ENCODE data around the gene PRAMEF11. TPM values are rescaled to one million over a fixed set of nuclear protein-coding genes. Genes with fewer than 3 reads are reported as not detected.

PRAMEF11 gene
- total RNA-seq: not detected in 2 replicates

GRCh38 chr1:12831310-12831709, at the start of gene PRAMEF11:
Gene PRAMEF11, minus strand, starts transcription at chr1:12831410. Its CDS starts 2,621 bp downstream, at chr1:12828789.

GRCh38 chr1:12856786-12857185, 25.6 kb upstream of the PRAMEF11 start, which contains the start of gene PRAMEF2:
Gene PRAMEF2, plus strand, starts transcription at chr1:12857086. Its CDS starts 1,924 bp downstream, at chr1:12859010.

GRCh38 chr1:12848620-12849019, 17.4 kb upstream of the PRAMEF11 start, which contains the start of gene HNRNPCL1:
Gene HNRNPCL1, minus strand, starts transcription at chr1:12848720. Its CDS starts 431 bp downstream, at chr1:12848289.

GRCh38 chr1:12791097-12791496, 40.1 kb downstream of the PRAMEF11 start, which contains the start of gene PRAMEF1:
Gene PRAMEF1, plus strand, starts transcription at chr1:12791397. Its CDS starts 1,831 bp downstream, at chr1:12793228.

Other genes starting within 250 kb of the PRAMEF11 start
- gene DHRS3, start 213.2 kb downstream of the PRAMEF11 start, total RNA-seq: 4.6 and 8.2 TPM in 2 replicates
- gene AADACL4, start 187.3 kb downstream of the PRAMEF11 start, total RNA-seq: not detected in 2 replicates
- not detected in 2 replicates for gene AADACL3, start 115.3 kb downstream of the PRAMEF11 start, total RNA-seq
- gene CFAP107, start 85.2 kb downstream of the PRAMEF11 start, total RNA-seq: not detected in 2 replicates
- gene PRAMEF12, start 57.7 kb downstream of the PRAMEF11 start, total RNA-seq: not detected in 2 replicates
- gene PRAMEF1, start 40.0 kb downstream of the PRAMEF11 start, total RNA-seq: not detected in 2 replicates
- gene HNRNPCL1, start 17.3 kb upstream of the PRAMEF11 start, total RNA-seq: not detected in 2 replicates
- not detected in 2 replicates for gene PRAMEF2, start 25.7 kb upstream of the PRAMEF11 start, total RNA-seq
- gene PRAMEF4, start 54.8 kb upstream of the PRAMEF11 start, total RNA-seq: not detected in 2 replicates
- not detected in 2 replicates for gene PRAMEF10, start 66.9 kb upstream of the PRAMEF11 start, total RNA-seq
- not detected in 2 replicates for gene PRAMEF7, start 85.2 kb upstream of the PRAMEF11 start, total RNA-seq
- not detected in 2 replicates for gene PRAMEF6, start 116.2 kb upstream of the PRAMEF11 start, total RNA-seq
- gene PRAMEF27, start 225.2 kb upstream of the PRAMEF11 start, total RNA-seq: not detected in 2 replicates
- not detected in 2 replicates for gene HNRNPCL3, start 229.4 kb upstream of the PRAMEF11 start, total RNA-seq
- not detected in 2 replicates for gene PRAMEF25, start 239.4 kb upstream of the PRAMEF11 start, total RNA-seq

All from cardiac ventricle fibroblast (primary cell).